C4-2B (cell line): Measurements from ENCODE around the gene SMC3.

Experiments used
- CTCF ChIP-seq: fragments of 450-650 bp; conservative IDR thresholded peaks from 2 replicates; pipeline ENCODE4 v1.5.1; 2017; ENCODE audit warnings: mild to moderate bottlenecking
- ZFX ChIP-seq: fragments of 450-650 bp; IDR thresholded peaks from 2 replicates; pipeline ENCODE4 v1.6.1; 2017

GRCh38 chr10:110612629-110613028 is 45.1 kb downstream of the SMC3 start:
- TF ChIP-seq CTCF (no peak), ZFX (no peak)
